ENCODE results near the gene MCIDAS.

The MCIDAS gene

DNA sequence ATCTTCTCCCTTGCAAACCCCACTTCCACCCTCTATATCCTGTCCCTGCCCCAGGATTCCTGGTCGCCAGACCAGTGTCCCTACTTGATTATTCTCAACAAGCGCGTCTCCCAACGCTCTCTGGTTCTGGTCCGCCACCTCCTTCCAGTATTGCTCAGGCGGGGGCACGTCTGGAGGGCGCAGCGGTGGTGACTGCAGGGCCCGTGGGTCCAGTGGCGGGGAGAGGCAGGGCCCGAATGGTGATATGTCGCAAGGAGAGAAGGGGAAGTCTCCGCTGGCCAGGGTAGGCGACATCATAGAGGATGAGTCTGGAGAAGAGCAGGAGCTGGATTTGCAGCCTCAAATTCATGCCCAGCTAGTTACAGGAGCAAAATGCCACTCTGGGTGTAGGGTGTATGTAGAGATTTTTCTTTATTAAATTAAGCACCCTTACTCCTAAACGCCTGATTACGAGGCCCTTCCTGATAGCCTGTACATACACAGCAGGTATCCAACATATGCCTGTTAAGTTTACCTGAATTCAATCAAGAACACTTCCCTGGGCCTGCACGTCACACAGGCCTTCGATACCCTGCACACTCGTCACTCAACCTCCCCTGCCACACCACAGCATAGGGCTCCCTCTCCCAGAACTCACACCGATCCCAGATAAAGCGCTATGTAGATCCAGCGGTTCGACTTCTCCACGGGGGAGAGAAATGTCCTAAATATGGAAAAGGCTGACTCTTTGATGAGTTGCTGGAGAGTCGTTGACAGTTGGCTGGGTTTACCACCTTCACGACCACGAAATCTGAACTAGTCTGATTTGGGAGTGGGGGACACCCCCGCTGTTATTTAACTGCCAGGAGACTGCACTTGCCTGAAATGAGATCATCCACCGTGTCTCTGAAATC lies 4.8 kb downstream of the MCIDAS start:
- no peak for DNase-seq

- peak; percentile 35 for DNase-seq
Measured at GRCh38 chr5:55220433-55221185, 6.5 kb downstream of the MCIDAS start.

DNA sequence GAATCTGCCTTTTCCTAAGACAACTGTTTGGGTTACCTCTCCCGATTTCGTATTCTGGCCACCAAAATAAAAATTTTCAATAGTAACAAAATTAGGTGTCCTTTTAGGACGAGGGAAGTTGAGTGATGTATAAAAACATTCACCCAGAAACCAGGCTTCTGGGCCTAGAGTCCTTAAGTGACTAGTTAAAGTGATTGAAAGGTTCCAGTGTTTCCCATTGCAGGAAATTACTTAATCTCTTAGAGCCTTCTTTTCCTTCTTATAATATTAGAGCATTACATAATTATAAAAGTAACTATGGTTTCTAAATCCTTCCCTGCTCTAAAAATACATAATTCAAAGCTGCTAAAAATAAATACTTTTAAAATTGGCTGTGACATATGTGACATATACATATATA lies 7.3 kb downstream of the MCIDAS start:
- DNase-seq: no peak

GRCh38 chr5:55218967-55219366 lies 8.1 kb downstream of the MCIDAS start:
- peak; percentile 72 for DNase-seq

DNA sequence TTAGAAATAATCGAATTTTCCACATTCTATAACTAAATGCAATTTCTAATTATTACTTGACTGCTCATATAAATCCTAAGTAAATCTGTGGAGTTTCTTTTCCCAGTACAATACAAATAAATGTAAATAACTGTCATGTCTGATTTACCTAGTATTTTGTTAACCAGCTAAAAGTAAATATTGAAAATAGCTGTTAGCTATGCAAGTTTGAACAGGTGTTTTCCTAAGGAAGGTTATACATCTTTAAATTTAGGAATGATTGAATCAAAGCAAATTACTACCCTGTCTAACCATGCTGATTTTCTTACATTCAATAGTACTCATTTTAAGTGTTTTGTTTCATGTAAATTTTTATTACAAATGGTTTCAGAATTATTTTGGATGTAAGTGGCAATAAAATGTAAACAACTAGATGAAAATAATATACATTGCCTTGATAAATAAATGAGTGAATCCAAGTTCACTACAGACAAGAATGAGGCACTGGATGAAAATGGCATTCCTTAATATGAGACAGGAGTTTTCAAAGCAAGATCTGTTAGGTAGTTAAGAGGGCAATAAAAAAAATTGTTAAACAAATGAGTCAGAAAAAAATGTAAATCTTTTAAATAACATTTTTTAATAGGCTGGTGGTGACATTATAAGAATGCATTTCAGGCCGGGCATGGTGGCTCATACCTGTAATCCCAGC lies 15.8 kb downstream of the MCIDAS start:
- no peak for DNase-seq

DNA sequence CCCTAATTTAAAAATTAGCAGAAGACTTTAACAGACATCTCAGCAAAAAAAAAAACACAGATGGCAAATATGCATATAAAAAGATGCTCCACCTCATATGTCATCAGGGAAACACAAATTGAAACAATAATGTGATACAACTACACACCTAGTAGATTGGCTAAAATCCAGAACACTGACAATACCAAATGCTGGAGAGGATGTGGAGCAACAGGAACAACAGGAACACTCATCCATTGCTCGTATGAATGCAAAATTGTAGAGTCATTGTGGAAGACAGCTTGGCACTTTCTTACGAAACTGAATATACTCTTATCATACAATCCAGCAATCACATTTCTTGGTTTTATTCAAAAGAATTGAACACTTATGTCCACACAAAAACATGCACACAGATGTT lies 22.1 kb downstream of the MCIDAS start:
- no peak for DNase-seq

DNA sequence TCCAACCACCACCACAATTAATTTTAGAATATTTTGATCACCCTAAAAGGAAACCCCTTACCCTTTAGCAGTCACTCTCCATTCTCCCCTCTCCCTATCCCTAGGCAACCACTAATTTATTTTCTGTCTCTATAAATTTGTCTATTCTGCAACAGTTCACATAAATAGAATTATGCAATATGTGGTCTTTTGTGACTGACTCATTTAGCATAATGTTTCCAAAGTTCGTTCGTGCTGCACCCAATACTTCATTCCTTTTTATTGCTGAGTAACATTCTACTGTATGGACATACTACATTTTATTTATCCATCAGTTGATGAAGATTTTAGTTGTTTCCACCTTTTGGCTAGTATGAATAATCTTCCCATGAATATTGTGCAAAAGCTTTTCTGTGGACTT lies 36.0 kb downstream of the MCIDAS start:
- DNase-seq: no peak

GRCh38 chr5:55188656-55189540 lies 38.2 kb downstream of the MCIDAS start:
- no peak for DNase-seq

GRCh38 chr5:55187370-55187769 lies 39.7 kb downstream of the MCIDAS start:
- no peak for DNase-seq

GRCh38 chr5:55180016-55180415 lies 47.1 kb downstream of the MCIDAS start:
- DNase-seq: no peak

DNA sequence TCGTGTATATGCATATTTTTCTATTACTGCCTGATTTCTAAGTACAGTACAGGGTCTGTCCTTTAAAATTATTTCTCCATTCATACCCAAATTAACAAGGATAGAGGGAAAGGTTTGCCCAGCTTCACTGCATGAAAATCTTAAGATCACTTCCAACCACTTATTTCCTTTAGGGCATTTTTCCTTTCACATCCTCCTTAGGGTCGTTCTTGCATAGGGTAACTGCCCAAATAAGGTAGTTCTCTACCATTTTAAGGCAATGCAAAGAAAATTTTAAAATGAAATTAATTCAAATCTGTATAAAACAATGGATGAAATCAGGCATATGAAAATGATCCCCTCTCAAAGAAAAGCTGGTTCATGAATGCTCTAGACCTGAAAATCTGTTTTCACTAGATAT lies 50.0 kb downstream of the MCIDAS start:
- no peak for DNase-seq

DNA sequence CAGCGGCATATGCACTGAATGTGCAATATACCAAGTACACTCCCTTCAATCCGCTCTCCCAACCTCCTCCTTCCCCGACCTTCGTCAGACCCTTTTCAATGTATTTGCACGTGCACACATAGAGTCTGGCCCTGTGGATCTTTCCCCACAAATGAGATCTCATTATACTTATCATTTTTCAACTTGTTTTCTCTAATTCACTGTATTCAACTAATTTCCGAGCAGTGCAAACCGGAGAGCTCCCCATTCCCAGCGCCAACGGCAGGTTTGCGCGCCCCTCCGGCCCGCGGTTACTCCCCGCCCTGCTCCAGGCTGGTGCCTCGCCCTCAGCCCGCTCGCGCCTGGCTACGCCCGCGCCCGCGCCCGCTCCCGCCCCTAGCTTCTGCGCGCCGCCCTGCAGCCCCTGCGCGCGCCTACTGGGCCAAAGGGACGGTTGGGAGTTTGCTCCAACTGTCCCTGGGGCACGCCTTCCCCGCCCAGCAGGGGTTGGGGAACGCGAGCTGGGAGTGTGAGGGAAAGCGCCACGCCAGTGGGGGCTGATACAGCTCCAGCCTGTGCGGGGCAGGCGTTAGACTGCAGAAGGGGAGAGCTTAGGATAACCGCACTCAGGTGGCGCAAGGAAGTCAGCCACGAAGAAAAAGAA lies 50.8 kb downstream of the MCIDAS start:
- peak; percentile 78 for DNase-seq

- no peak for DNase-seq
Measured at GRCh38 chr5:55175781-55176175, 51.3 kb downstream of the MCIDAS start.

- DNase-seq: no peak
Measured at GRCh38 chr5:55173687-55174230, 53.4 kb downstream of the MCIDAS start.

DNA sequence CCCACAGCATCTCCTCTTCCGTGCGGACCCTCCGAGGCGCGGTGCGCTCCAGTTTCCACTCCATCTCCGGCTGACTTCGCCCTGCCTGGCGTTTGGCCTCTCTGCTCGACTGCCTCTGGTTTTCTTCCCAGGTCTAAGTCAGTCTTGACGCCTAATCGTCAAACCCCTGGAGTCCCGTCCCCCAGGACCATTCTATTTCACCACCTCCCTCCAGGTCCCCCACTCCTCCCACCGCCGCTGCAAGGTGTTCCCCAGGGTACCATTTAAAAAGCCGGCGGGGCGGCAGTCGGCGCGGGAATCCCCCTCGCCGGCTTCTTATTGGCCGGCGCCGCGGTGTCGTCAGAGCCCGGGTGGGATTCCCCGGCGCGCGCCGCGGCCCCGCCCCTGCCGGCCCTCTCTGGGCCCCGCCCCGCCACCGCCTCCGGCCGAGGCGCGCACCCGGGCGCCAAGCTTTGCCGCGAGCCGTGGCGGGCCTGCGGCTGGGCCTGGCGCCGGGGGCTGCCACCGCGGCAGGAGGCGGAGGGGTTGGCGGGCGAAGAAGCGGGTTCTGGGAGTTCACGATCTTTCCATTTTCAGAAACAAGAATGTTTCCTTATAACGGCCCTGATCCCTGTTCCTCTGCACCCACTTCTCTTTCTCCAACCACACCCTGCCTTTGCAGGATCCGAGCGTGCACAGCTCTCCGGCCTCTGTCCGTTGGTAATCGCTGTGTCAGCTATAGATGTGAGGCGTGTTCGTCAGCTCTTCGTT lies 54.0 kb downstream of the MCIDAS start, which contains the start of gene CDC20B:
TSS of gene CDC20B (minus strand) at position 241 of the 750 bp plus-strand sequence. CDS start at position 64, 177 bp downstream.
- DNase-seq: peak; percentile 54

DNA sequence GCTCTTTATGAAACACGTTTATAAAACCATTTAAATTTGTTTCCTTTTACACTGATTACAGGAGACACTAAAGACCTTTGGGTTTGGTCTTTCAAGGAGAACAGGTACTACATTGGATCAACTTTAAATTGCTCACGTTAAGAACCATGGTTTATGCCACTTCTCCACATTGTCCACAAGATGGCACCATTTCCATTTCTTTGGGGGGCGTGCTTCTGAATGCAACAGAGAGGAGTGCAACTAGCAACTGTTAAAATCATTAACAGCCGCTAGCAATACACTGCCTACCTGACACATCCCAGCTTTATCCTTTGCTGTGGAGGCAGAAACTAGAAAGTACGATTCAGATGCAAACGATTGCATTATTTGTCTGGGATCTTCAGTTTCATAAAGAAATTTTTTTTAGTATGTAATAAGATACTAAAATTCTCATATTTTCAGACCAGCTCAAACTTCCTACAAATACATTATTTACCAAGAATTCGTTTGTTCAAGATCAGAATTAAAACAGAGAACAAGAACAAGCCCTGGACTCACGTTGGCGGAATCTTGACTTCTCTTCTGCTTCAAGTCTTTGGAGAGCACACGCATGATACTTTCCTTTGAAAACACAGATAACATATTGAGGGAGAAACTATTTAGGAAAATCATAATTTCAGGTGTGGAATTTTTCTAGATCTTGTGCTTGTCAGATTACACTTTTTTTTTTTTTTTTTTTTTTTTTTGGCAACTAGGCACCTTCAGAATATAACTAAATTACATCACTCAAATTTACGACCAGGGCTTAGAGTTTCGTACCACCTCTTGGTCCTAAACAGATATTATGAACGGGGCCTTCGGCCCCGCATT lies 54.8 kb downstream of the MCIDAS start:
- DNase-seq: no peak

DNA sequence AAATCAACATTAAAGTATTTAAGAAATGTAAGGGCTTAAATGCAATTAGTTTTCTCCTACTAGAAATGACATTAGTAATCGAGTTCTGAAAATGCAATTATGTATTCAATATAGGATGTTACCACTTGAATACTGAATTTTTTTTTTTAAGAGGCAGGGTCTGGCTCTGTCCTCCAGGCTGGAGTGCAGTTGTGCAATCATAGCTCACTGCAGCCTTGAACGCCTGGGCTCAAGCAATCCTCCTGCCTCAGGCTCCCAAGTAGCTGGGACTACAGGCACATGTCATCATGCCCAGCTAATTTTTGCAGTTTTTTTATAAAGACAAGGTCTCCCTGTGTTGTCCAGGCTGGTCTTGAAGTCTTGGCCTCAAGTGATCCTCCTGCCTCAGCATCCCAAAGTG lies 55.6 kb downstream of the MCIDAS start:
- DNase-seq: no peak

All from NCI-H510A (cell line).